ENCODE data around the gene PIGU.
"Not testable (repeated sequence)": the region's sequence is repeated elsewhere in the genome, so short reads cannot be mapped to it uniquely, and the experiment has no call there.

- TF ChIP-seq CTCF, POLR2A, EP300 (IDR thresholded peaks at IDR 0.05): not testable (repeated sequence)
Measured at GRCh38 chr20:34519841-34520240, 157.1 kb downstream of the PIGU start.
